Hindlimb muscle (tissue), 1 donor: Measurements from ENCODE around the gene MAFF. TPM values are rescaled to one million over a fixed set of nuclear protein-coding genes. Genes with fewer than 3 reads are reported as not detected.

ENCODE experiments used
- DNase-seq: peaks from one replicate; pipeline ENCODE4 v3.0.0-alpha.2; 2013
- polyA plus RNA-seq: library from polyadenylated mRNA; unstranded; fragments of 120-200 nt; gene quantifications from one replicate; pipeline ENCODE4 v1.2.1, GENCODE V29; 2013; ENCODE audit not compliant: insufficient read length

Gene MAFF
- polyA plus RNA-seq, 1 donor: 3.8 TPM

DNA sequence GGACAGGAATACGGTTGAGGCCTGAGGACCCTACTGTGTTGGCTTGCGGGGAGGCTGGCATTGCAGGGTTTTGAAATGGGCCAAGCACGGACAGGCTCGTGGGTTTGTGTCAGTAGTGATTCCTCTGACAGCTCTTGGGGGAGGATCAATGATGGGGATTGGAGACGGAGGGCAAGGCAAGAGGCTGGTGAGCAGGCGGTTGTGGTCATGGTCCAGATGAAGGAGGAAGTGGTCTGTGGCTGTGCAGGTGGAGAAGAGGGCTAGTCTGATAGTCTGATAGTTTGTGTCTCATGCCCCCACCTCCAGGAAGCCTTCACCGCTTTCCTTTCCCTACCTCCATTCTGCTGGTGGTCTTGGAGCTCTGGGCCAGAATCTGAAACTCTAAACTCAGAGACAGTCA lies 3.0 kb downstream of the MAFF start:
- DNase-seq: no peak

GRCh38 chr22:38205261-38206128 lies 3.7 kb downstream of the MAFF start:
- DNase-seq: peak; percentile 95

DNA sequence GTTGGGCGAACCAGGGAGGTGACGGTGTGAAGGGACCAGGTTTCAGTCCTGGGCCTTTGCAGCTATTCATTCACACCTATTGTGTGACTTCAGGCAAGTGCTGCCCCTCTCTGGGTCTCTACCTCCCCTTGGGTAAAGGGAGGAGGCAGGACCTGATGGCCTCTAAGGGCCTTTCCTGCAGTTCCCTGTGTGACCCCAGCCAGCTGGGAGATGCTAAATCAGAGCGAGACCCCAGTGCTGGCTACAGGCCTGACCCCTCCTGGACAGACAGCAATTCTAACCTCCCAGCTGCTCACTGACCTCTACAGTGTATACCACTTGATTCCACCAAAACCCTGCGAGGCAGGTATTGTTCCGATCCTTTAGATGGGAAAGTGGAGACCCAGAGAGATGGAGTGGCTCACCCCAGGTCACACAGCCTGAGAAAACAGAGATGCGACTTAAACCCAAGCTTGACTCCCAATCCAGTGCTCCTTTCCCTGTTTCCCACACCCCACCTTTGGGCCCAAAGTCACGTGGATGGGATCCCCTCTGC lies 6.2 kb downstream of the MAFF start:
- no peak for DNase-seq

DNA sequence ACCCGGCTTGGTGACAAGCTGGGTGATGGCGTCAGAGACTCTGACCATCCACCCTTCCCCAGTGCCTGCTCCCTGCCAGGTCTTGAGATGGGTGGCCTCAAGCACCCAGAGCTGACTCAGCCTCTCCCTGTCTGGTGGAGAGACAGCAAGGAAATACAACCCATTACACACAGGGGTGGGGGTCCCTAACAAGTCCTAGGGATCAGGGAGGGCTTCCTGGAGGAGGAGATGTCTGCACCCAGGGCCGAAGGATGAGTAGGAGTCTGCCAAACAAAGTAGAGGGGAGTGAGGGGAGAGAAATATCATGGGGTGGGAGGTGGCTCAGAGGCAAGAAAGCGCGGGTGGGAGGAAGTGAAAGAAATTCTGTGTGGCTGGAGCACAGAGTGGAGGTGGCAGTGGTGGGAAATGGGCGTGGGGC lies 6.8 kb downstream of the MAFF start:
- no peak for DNase-seq

DNA sequence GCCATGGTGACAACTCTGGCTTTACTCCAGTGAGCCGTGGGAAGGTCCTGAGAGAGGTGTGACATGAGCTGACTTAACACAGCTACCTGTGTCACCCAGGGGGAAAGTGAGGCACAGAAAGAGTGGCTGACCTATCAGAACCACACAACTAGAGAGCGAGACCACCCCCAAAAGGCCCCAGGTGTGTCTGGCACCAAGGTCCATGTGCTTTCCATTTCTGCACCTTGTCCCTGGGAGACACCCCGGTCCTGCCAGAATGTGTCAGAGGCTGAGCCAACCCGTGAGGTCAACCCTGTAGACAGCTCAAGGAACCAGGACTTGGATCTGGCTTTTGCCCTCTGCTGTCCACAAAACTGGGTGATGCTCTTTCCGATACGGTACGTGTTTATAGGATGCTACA lies 9.8 kb downstream of the MAFF start:
- no peak for DNase-seq

DNA sequence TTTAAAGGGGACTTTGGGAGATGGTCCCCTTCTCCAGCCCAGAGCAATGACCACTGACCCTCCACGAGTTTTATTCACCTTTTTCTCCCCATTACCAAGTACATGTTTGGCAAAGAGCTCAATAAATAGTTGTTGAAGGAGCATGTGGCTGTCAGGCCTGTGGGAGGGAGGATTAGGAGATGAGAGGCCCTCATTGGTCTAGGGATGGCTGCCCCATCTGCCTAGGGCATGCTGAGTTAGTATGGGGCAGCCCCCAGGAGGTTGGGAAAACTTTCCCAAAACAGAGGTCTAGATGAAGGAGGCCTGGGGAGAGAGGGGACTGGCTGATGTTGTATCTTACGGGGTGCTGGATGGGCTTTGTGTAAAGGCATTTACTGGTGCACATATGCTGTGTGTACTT lies 10.6 kb downstream of the MAFF start:
- no peak for DNase-seq

DNA sequence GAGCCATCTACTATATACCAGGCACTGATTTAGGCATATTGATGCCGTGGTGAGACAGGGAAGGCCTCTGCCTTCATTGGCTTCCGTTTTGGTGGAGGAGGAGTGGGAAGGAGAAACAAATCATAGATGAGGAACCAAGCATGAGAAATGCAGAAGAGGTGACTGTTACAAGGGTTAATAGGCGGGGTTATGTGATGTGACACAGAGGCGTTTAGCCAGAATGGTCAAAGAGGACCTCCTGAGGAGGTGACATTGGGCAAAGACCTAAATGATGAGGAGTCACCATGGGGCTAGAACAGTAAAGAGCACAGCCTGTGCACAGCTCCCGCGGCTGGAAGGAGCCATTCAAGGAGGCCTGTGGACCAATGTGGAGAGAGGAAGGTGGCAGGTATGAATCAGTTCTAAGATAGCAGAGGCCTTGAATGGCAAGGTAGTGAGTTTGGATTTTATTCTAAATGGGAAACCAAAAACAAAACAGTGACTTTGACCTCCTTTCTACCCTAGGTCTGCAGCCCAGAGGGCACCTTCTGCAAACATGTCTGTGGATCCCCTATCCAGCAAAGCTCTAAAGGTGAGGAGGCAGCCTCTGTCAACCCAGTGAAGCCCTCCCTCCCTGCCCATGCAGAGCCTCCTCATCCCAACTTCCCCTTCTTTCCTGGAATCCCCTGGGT lies 11.7 kb downstream of the MAFF start:
- no peak for DNase-seq

GRCh38 chr22:38213990-38214301 lies 12.2 kb downstream of the MAFF start:
- DNase-seq: no peak

DNA sequence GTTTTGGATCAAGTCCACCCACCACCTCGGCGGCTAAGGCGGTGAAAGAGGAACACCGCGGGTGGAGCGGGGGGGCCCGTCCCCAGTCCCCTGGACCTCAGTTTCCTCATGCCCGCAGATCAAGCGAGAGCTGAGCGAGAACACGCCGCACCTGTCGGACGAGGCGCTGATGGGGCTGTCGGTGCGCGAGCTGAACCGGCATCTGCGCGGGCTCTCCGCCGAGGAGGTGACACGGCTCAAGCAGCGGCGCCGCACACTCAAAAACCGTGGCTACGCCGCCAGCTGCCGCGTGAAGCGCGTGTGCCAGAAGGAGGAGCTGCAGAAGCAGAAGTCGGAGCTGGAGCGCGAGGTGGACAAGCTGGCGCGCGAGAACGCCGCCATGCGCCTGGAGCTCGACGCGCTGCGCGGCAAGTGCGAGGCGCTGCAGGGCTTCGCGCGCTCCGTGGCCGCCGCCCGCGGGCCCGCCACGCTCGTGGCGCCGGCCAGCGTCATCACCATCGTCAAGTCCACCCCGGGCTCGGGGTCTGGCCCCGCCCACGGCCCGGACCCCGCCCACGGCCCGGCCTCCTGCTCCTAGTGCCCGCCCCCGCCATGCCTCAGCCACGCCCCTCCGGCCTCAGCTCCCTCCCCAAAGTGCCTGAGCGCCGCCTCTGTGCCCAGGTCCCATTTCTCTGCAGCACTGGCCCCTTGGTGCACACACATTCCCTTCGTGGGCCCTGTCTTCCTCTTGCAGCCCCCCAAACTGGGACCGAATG lies 12.7 kb downstream of the MAFF start:
- DNase-seq: peak; percentile 81

DNA sequence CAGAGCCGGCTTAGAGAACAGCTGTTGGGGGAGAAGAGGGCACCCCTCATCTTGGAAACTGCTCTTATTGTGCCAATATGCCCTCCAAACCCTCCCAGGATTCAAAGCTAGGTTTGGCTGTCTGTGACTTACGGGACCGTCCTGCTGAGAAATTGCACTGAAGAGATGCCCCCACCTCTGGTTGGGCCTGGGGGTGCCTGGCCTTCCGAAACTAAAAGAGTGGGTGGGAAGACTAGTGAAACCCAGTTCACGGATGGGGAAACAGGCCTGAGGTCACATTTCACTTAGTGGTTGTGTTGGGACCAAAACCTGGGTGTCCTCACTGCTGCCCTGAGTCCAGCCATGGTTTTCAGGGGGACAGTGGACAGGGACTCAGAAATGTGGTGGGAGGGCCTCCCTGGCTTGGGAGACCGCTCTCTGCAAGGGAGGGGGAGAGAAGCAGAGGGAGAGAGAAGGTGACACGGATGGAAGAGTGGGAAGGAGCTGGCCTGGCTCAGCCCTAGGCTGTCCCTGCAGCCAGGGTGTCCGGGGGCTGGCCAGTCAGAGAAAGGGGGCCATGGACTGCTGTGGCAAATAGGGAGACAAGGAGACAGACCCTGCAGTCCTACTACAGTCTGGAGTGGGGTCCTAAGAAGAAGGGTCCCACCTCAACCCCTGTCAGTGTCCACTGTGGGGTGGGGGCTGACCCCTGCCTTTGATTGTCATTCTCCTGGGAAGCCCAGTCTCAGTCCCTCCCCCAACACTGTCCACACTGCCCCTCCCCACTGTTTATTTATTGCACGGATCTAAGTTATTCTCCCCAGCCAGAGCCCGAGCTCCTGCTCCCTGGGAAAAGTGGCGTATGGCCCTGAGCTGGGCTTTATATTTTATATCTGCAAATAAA lies 13.6 kb downstream of the MAFF start:
- DNase-seq: no peak

DNA sequence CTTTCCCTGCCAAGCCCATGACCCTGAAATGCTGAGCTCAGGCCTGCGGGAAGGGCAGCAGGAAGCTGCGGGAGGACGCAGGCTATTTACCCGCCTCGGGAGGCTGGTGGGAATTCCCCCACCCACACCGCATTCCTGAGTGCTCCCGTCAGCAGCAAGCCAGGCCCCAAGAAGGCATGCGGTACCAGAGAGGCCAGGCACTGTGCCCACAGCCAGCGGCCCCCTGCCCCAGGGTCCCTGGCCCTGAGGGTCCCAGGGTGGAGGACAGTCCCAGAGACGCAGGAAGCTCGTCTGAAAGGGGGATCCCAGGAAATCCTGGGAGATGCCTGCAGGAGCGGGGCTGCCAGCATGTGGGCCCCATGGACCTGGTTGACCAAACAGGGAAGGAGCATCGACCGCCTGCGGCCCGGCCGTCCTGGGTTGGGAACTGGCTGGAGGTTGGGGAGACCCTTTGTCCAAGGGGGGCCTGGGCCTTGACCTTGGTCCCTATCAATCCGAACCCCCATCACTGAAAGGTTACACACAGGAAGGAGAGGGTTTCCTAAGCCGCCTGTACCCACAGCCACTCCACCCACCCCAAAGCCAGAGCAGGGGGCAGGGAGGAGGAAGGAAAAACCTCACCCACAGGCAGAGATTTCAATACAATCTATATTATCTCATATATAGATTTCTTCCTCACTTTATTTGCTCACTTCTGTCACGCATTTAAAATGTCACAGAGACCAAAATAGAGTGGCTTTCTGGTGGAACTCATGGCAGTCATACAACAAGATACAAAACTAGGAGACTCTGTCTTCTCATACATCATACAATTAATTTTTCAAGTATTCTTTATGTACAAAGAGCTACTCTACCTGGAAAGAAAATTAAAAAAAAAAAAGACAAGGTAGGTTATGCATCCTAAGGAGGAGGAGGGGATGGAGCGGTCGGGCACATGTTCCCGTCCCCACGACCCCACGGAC lies 17.1 kb downstream of the MAFF start:
- DNase-seq: peak; percentile 68

- DNase-seq: no peak
These were observed 17.8 kb downstream of the MAFF start for GRCh38 chr22:38219632-38220031.

- no peak for DNase-seq
These were observed 18.4 kb downstream of the MAFF start for GRCh38 chr22:38220163-38220562.

- no peak for DNase-seq
These were observed 19.0 kb downstream of the MAFF start for GRCh38 chr22:38220653-38221386.

DNA sequence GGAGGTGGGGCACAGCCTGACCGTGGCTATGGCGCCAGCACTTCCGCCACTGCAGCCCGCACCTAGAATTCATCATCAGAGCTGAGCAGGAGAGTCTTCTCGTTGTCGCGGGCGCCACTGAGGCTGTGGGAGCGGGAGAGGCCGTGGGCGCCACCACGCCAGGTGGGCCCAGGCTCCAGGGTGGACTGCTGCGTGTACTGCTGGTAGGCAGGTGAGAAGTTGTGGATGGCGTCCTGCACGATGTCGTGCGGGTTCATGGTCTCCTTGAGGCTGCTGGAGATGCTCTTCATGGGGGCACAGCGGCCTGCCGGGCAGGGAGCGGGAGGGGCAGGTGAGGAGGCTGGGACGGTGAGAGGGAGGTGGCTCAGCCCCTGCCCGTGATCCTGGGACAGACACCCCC lies 19.6 kb downstream of the MAFF start:
- no peak for DNase-seq

GRCh38 chr22:38221908-38222796 lies 20.4 kb downstream of the MAFF start:
- no peak for DNase-seq

DNA sequence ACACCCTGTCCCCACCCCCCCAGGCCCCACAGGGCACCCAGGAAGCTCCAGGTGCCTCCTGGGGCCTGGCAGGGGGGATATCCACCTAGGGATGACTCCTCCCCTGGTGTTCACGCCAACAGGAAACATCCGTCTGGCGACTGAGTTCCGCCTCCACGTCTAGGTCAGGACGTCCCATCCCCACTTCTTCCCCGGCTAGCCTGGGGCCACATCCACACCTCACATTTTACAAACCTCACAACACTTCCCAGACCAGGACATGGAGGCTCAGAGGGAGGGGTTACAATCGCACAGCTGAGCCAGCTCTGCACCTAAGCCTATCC lies 21.0 kb downstream of the MAFF start:
- no peak for DNase-seq

GRCh38 chr22:38223289-38223960 lies 21.6 kb downstream of the MAFF start:
- DNase-seq: no peak
